Ovary (tissue), 9 donors: ENCODE results near the gene SAXO1. TPM values are rescaled to one million over a fixed set of nuclear protein-coding genes. Genes with fewer than 3 reads are reported as not detected.
"Not testable (repeated sequence)": the region's sequence is repeated elsewhere in the genome, so short reads cannot be mapped to it uniquely, and the experiment has no call there.

Source experiments
- DNase-seq, 5 donors: peaks; one replicate each; pipeline ENCODE4 v3.0.0-alpha.2; 2019 to 2020
- H3K27ac ChIP-seq, 2 donors: fragments of 200-600 bp; one replicate each; pipeline versions ENCODE4 v1.5.1 to v1.8.0; 2019 to 2022
- H3K27me3 ChIP-seq: fragments of 200-600 bp; one replicate; pipeline ENCODE4 v1.8.0; 2022
- H3K36me3 ChIP-seq: fragments of 200-600 bp; sonication (generic); one replicate; pipeline ENCODE4 v1.5.1; 2019
- H3K4me1 ChIP-seq: one replicate; pipeline ENCODE4 v1.8.1; 2013; ENCODE audit warnings: mild to moderate bottlenecking, moderate library complexity; ENCODE audit not compliant: insufficient read depth
- H3K4me3 ChIP-seq: fragments of 200-600 bp; sonication (generic); one replicate; pipeline ENCODE4 v1.5.1; 2017
- H3K9me3 ChIP-seq, 2 donors: fragments of 200-600 bp in 1 of 2; sonication (generic) in 1 of 2; one replicate each; pipeline versions ENCODE4 v1.5.1 to v1.8.1; 2013 to 2019; ENCODE audit warnings: mild to moderate bottlenecking in 1 of 2, moderate library complexity in 1 of 2
- CTCF ChIP-seq, 3 donors: fragments of 450-650 bp in 2 of 3; fragments of 200-600 bp in 1 of 3; IDR thresholded peaks; one replicate each; pipeline versions ENCODE4 v1.5.1 to v1.8.0; 2016 to 2022; ENCODE audit warnings: antibody characterized with exemption in 3 of 3, mild to moderate bottlenecking in 1 of 3
- EP300 ChIP-seq: sonication (generic); formaldehyde crosslinking; IDR thresholded peaks from one replicate; pipeline ENCODE4 v1.6.1; 2017; ENCODE audit warnings: antibody characterized with exemption
- POLR2A ChIP-seq: fragments of 450-650 bp; IDR thresholded peaks from one replicate; pipeline ENCODE4 v1.6.1; 2017; ENCODE audit warnings: antibody characterized with exemption, mild to moderate bottlenecking, moderate library complexity
- WGBS, 3 donors: extraction: QIAGEN DNeasy Blood & Tissue Kit in 1 of 3; methylation state at CpG; one replicate each; pipeline versions ENCODE4 v1.1.5 to v1.1.7; 2013 to 2017; 5-methylcytosine and 5-hydroxymethylcytosine counted together
- intact Hi-C, 4 donors: fragments of 100-400 bp; cut with DNase I; formaldehyde crosslinking; loops; one replicate each; pipeline versions ENCODE4 v1.11.0 to v1.15.1; 2022 to 2023
- polyA plus RNA-seq, 2 donors: library from polyadenylated mRNA; stranded (reverse); fragments of 200-250 nt in 1 of 2; fragments of 350-450 nt in 1 of 2; fragmentation: Illumina TruSeq in 1 of 2; extraction: RNeasy Lipid Tissue Mini Kit (QIAGEN cat#74804) in 1 of 2; gene quantifications; one replicate each; pipeline ENCODE4 v1.2.3, GENCODE V29; 2013 to 2014
- total RNA-seq, 7 donors: library from RNA; depleted of rRNA in 2 of 7; stranded (reverse); fragments of >200 nt in 2 of 7; fragmentation: NEBNext Ultra II Directional in 3 of 7; extraction: Animal tissue kit (Norgen Biotek cat#: 25700) in 3 of 7; gene quantifications; one replicate each; pipeline versions ENCODE4 v1.1.0 to v1.2.4, GENCODE V29; 2016 to 2023
- donor health status: DM: no; HTN: no; CAD: no; lungs with moderate emphysema.
- donor health status: DM: no; HTN: no; CAD: no.
- donor health status: Bipolar disorder and iron deficiency.
- donor health status: DM: yes; HTN: yes; CAD: no.
- donor health status: DM: no; HTN: no; CAD: no.
- donor health status: DM: yes; HTN: yes; CAD: no.

SAXO1 gene
- total and polyA plus RNA-seq, 9 donors, result 0.04 to 0.47 (median 0.11) TPM; not detected in 1

- TF ChIP-seq EP300 (no peak), POLR2A (no peak), CTCF (IDR thresholded peaks at IDR 0.05) (no peak)
- H3K4me3 ChIP-seq, result no peak overlapping the region
These were observed 5.2 kb downstream of the SAXO1 start for GRCh38 chr9:19027825-19028224.

DNA sequence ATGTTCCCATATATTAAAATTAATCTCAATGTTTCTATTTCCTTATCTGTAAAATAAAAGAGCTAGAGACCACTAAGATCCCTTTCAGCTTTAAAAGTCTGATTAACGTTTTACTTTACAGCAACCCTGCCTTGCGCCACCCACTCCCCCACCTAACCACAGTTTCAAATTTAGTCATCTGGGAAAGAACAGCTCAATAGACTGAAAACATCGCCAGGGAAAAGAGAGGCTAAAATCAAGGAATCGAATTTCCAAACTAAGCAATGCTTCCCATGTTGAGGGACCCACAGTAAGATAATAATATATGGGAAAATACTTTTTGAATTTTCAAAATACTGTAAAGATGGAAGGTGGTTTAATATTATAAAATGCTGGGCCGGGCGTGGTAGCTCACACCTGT is 6.6 kb downstream of the SAXO1 start:
- TF ChIP-seq CTCF (IDR thresholded peaks at IDR 0.05), result no peak
- no peak for TF ChIP-seq EP300
- no peak for TF ChIP-seq POLR2A
- Histone ChIP-seq H3K4me3 (no peak overlapping the region), H3K27ac (no peak overlapping the region), H3K27me3 (no peaks in the 10 kb centered on the region), H3K4me1 (no peaks in the 10 kb centered on the region), H3K36me3 (no peaks in the 10 kb centered on the region), H3K9me3 (no peaks in the 10 kb centered on the region)
- DNase-seq, result no peak
- intact Hi-C loops, result loop anchor here in 1 of 4 donors (10.0 kb wide), 1 partner anchor 582 kb away; no protein-coding TSS in a partner anchor
- WGBS, 3 donors, result 81 to 83% (median 82%) methylated on average over 6 of the region's 6 CpGs

More at GRCh38 chr9:19027825-19028224, 5.2 kb downstream of the SAXO1 start:
- no peak for DNase-seq
- intact Hi-C loops, result loop anchor here in 1 of 4 donors (10.0 kb wide), 1 partner anchor 583 kb away; no protein-coding TSS in a partner anchor
- no peak overlapping the region for H3K27ac ChIP-seq
- H3K4me1 ChIP-seq, result no peaks in the 10 kb centered on the region
- no peaks in the 10 kb centered on the region for H3K36me3 ChIP-seq
- H3K9me3 ChIP-seq, result no peaks in the 10 kb centered on the region
- 93 to 95% (median 94%) methylated on average over 22 of the region's 22 CpGs for WGBS, 3 donors
- no peaks in the 10 kb centered on the region for H3K27me3 ChIP-seq

DNA sequence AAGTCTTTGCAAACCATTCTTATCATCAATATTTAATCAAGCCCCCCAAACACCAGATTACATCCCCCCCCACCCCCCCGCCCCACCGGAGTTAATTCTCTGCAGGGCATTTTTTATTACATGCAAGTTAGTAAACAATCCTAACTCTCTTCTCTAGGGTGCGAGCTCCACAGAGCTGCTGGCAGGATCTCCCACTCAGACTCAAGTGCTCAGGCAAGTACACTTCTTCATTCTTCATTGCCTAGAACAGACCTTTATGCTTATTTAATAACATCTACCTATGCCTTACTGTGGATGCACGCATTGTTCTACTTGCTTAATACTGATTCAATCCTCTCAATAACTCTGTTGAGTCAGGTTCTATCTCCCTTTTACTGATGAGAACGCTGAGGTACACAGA is 9.9 kb downstream of the SAXO1 start:
- H3K27me3 ChIP-seq, result no peaks in the 10 kb centered on the region
- no peaks in the 10 kb centered on the region for H3K4me1 ChIP-seq
- no peak overlapping the region for H3K4me3 ChIP-seq
- WGBS, 3 donors, result 62 to 72% (median 71%) methylated on average over 5 of the region's 5 CpGs
- no peak for DNase-seq
- no peak for TF ChIP-seq POLR2A
- TF ChIP-seq EP300, result no peak
- TF ChIP-seq CTCF (IDR thresholded peaks at IDR 0.05), result no peak
- H3K27ac ChIP-seq, result no peak overlapping the region
- intact Hi-C loops, result loop anchor here in 2 of 4 donors (5.0 to 10.0 kb wide), 2 partner anchors 578 to 766 kb away; no protein-coding TSS in a partner anchor
- H3K36me3 ChIP-seq, result no peaks in the 10 kb centered on the region
- no peaks in the 10 kb centered on the region for H3K9me3 ChIP-seq

- Histone ChIP-seq H3K9me3 (no peaks in the 10 kb centered on the region), H3K4me3 (no peak overlapping the region), H3K36me3 (no peaks in the 10 kb centered on the region), H3K4me1 (no peaks in the 10 kb centered on the region), H3K27me3 (no peaks in the 10 kb centered on the region), H3K27ac (no peak overlapping the region)
- DNase-seq, result no peak
- TF ChIP-seq CTCF (IDR thresholded peaks at IDR 0.05) (no peak), EP300 (no peak), POLR2A (no peak)
- intact Hi-C loops, result loop anchor here in 2 of 4 donors (5.0 to 10.0 kb wide), 2 partner anchors 577 to 765 kb away; no protein-coding TSS in a partner anchor
- WGBS, 3 donors, result 89 to 97% (median 95%) methylated on average over 2 of the region's 2 CpGs
These were observed 10.8 kb downstream of the SAXO1 start for GRCh38 chr9:19022206-19022605.

DNA sequence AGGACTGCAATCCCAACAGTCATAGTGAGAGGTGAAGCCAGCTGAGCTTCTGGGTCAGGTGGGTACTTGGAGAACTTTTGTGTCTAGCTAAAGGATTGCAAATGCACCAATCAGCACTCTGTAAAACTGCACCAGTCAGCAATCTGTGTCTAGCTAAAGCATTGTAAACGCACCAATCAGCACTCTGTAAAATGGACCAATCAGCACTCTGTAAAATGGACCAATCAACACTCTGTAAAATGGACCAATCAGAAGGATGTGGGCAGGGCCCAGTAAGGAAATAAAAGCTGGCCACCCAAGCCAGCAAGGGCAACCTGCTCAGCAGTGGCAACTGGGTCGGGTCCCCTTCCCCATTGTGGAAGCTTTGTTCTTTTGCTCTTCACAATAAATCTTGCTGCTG is 11.4 kb downstream of the SAXO1 start:
- H3K9me3 ChIP-seq, H3K36me3 ChIP-seq, H3K4me3 ChIP-seq, DNase-seq, H3K4me1 ChIP-seq, H3K27ac ChIP-seq, H3K27me3 ChIP-seq: not testable (repeated sequence)
- WGBS, 3 donors, result 93 to 97% (median 96%) methylated on average over 2 of the region's 2 CpGs
- intact Hi-C loops, result loop anchor here in 2 of 4 donors (5.0 to 10.0 kb wide), 2 partner anchors 577 to 764 kb away; no protein-coding TSS in a partner anchor
